Progenitor cell of endocrine pancreas (in vitro differentiated cells): ENCODE data around the gene OXGR1. TPM values are rescaled to one million over a fixed set of nuclear protein-coding genes. Genes with fewer than 3 reads are reported as not detected.

Experiments
- DNase-seq: peaks from one replicate; pipeline ENCODE4 v3.0.0; 2021; ENCODE audit warnings: low spot score; ENCODE audit not compliant: unreplicated experiment
- H3K27ac Mint-ChIP-seq: 2 replicates; pipeline ENCODE4 v1.8.0; 2021; ENCODE audit warnings: mild to moderate bottlenecking, moderate library complexity, mixed read lengths
- H3K27me3 Mint-ChIP-seq: 2 replicates; pipeline ENCODE4 v1.8.0; 2021; ENCODE audit warnings: mixed read lengths
- H3K36me3 Mint-ChIP-seq: 2 replicates; pipeline ENCODE4 v1.8.0; 2022; ENCODE audit warnings: mixed read lengths; ENCODE audit not compliant: insufficient read depth
- H3K4me1 Mint-ChIP-seq: 2 replicates; pipeline ENCODE4 v1.8.0; 2021; ENCODE audit warnings: low read depth, mixed read lengths
- H3K4me3 Mint-ChIP-seq: 2 replicates; pipeline ENCODE4 v1.8.0; 2021; ENCODE audit warnings: low read depth, mild to moderate bottlenecking, moderate library complexity, mixed read lengths
- H3K9me3 Mint-ChIP-seq: 2 replicates; pipeline ENCODE4 v1.8.0; 2021; ENCODE audit warnings: low read depth, mixed read lengths
- total RNA-seq: library from RNA; stranded (reverse); gene quantifications from 2 replicates; pipeline ENCODE4 v1.2.1, GENCODE V29; 2021
- TF ChIP-seq, protein P1 (sequence below): fragments of 200-600 bp; sonication (generic); IDR thresholded peaks from one replicate; pipeline ENCODE4 v1.5.0; 2021; ENCODE audit warnings: antibody characterized with exemption, mild to moderate bottlenecking; ENCODE audit not compliant: unreplicated experiment

The OXGR1 gene
- total RNA-seq, 1 donor from 2014 or later, result not detected

DNA sequence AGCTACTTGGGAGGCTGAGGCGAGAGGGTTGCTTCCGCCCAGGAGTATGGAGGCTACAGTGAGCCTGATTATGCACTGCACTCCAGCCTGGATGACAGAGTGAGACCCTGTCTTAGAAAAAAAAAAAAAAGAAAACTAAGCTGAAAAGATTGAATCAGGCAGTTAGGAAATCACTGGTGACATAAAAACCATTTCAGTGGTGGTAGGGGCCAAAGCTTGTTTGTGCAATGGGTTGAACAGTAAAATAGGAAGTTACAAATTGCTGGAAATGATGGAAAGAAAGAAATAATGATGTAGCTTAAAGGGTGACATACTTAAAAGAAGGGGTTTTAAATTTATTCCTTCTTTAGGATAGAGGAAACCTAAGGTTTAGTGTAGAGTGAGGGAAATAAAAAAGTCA, 4.8 kb upstream of the OXGR1 start:
- H3K36me3 Mint-ChIP-seq, result no peaks in the 10 kb centered on the region
- TF ChIP-seq, protein P1, sequence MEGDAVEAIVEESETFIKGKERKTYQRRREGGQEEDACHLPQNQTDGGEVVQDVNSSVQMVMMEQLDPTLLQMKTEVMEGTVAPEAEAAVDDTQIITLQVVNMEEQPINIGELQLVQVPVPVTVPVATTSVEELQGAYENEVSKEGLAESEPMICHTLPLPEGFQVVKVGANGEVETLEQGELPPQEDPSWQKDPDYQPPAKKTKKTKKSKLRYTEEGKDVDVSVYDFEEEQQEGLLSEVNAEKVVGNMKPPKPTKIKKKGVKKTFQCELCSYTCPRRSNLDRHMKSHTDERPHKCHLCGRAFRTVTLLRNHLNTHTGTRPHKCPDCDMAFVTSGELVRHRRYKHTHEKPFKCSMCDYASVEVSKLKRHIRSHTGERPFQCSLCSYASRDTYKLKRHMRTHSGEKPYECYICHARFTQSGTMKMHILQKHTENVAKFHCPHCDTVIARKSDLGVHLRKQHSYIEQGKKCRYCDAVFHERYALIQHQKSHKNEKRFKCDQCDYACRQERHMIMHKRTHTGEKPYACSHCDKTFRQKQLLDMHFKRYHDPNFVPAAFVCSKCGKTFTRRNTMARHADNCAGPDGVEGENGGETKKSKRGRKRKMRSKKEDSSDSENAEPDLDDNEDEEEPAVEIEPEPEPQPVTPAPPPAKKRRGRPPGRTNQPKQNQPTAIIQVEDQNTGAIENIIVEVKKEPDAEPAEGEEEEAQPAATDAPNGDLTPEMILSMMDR, result no peak
- no peak overlapping the region for H3K27ac Mint-ChIP-seq
- H3K4me1 Mint-ChIP-seq, result peaks cover 10% of the 10 kb centered on the region
- peaks cover 72% of the 10 kb centered on the region for H3K27me3 Mint-ChIP-seq
- H3K9me3 Mint-ChIP-seq, result no peaks in the 10 kb centered on the region
- no peak for DNase-seq
- no peak overlapping the region for H3K4me3 Mint-ChIP-seq

DNA sequence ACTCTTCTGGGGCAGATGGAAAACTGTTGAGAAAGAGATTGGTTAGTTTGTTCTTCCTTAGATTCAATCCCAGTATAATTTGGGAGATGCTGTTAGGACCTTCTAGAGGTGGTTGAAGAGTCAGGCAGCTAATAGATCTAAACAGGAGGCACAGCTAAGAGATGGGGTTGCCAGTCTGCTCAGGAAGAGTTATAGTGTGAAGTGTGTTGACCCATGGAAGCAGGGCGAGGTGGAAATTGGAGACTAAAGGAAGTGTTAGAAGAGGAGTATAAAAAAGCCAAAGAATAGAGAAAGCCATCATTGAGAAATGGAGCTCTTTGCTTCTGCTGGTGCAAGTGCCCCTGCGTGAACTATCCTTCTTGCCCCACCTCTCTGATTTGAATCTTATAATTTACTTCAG, 3.8 kb upstream of the OXGR1 start:
- Mint-ChIP-seq H3K27ac (no peak overlapping the region), H3K36me3 (no peaks in the 10 kb centered on the region), H3K9me3 (no peaks in the 10 kb centered on the region), H3K4me3 (no peak overlapping the region), H3K27me3 (peaks cover 79% of the 10 kb centered on the region), H3K4me1 (peaks cover 16% of the 10 kb centered on the region)
- no peak for DNase-seq
- TF ChIP-seq, protein P1, result no peak

DNA sequence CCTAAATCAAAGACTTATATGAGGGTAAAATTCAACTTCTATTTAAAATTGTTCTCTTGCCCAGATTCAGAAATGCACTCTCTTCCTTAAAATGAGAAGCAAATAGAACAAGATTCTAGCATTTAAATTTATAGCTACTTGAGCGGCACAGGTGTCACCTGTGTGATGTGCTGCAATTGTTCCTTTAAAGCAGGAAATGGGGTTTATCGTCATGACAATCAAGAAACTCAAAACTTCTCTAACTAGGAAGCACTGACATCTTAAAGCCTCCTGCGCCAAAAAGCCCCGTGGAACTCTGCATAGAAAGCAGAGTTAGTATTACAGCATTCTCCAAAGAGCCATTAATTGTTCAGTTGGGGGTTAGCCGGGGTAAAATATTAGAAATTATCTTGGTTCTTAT, 2.6 kb upstream of the OXGR1 start:
- TF ChIP-seq, protein P1, result no peak
- H3K27me3 Mint-ChIP-seq, result peaks cover 82% of the 10 kb centered on the region
- peaks cover 11% of the 10 kb centered on the region for H3K4me1 Mint-ChIP-seq
- H3K4me3 Mint-ChIP-seq, result no peak overlapping the region
- peaks cover under 1% of the 10 kb centered on the region for H3K9me3 Mint-ChIP-seq
- H3K36me3 Mint-ChIP-seq, result no peaks in the 10 kb centered on the region
- DNase-seq, result no peak
- no peak overlapping the region for H3K27ac Mint-ChIP-seq

DNA sequence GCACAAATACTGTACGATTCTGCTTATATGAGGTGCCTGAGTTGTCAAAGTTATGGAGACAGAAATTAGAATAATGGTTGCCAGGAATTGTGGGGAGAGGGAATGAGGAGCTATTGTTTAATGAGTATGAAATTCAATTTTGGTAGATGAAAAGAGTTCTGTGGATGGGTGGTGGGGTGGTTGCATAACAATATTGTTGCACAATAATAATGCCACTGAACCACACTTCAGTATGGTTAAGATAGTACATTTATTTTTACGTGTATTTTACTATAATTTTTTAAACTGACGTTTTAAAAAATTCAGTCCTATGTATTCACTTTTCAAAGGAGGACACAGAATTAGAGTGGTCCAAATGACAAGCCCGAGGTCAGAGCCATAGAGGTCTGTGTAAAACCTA, 1.8 kb upstream of the OXGR1 start:
- H3K4me3 Mint-ChIP-seq, result no peak overlapping the region
- peaks cover 11% of the 10 kb centered on the region for H3K4me1 Mint-ChIP-seq
- no peaks in the 10 kb centered on the region for H3K36me3 Mint-ChIP-seq
- peaks cover 82% of the 10 kb centered on the region for H3K27me3 Mint-ChIP-seq
- peaks cover 3% of the 10 kb centered on the region for H3K9me3 Mint-ChIP-seq
- H3K27ac Mint-ChIP-seq, result no peak overlapping the region
- TF ChIP-seq, protein P1, result no peak
- DNase-seq, result no peak

DNA sequence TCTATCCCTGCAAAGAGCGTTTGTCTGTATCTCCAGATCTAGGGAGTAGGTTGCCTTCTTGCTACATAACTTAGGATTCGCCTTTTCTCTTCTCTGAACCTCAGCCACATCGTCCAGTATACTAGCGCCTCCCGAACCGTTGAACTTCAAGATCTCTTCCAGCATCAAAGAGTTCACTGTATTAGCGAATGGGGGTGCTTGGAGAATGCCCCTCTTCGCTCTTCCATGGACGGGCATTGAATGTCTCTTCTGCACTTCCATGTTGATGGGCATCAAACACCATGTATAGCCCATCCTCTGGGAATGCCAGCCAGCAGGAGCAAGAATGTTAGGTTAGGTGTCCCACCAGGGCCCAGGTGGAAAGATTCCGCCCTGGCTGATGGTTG, 575 bp upstream of the OXGR1 start:
- no peaks in the 10 kb centered on the region for H3K36me3 Mint-ChIP-seq

More for the DNA sequence above, 575 bp upstream of the OXGR1 start:
- H3K9me3 Mint-ChIP-seq, result peaks cover 3% of the 10 kb centered on the region
- DNase-seq, result no peak
- no peak overlapping the region for H3K27ac Mint-ChIP-seq
- H3K4me1 Mint-ChIP-seq, result peaks cover 11% of the 10 kb centered on the region
- H3K27me3 Mint-ChIP-seq, result peaks cover 75% of the 10 kb centered on the region
- peak overlapping the region; percentile 68 for H3K4me3 Mint-ChIP-seq
- TF ChIP-seq, protein P1, result no peak
